Activated T-cell treated with anti-CD3 and anti-CD28 coated beads, Interleukin-2, amount 50 U/mL, for 1 hour (primary cell): Measurements from ENCODE around the gene FBXO46.
"Not testable (repeated sequence)": the region's sequence is repeated elsewhere in the genome, so short reads cannot be mapped to it uniquely, and the experiment has no call there.

Experiments used
- DNase-seq: peaks from one replicate; pipeline ENCODE4 v3.0.0-alpha.2; 2020

FBXO46 gene

DNA sequence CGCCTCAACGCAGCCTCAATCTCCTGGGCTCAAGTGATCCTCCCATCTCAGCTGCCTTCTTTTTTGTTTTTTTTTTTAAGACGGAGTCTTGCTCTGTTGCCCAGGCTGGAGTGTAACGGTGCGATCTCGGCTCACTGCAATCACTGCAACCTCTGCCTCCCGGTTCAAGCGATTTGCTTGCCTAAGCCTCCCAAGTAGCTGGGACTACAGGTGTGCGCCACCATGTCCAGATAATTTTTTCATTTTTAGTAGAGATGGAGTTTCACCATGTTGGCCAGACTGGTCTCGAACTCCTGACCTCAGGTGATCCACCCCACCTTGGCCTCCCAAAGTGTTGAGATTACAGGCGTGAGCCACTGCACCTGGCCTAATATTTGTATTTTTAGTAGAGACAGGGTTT is 10.6 kb downstream of the FBXO46 start:
- not testable (repeated sequence) for DNase-seq

GRCh38 chr19:45717983-45718650 is 12.6 kb downstream of the FBXO46 start:
- DNase-seq: no peak

DNA sequence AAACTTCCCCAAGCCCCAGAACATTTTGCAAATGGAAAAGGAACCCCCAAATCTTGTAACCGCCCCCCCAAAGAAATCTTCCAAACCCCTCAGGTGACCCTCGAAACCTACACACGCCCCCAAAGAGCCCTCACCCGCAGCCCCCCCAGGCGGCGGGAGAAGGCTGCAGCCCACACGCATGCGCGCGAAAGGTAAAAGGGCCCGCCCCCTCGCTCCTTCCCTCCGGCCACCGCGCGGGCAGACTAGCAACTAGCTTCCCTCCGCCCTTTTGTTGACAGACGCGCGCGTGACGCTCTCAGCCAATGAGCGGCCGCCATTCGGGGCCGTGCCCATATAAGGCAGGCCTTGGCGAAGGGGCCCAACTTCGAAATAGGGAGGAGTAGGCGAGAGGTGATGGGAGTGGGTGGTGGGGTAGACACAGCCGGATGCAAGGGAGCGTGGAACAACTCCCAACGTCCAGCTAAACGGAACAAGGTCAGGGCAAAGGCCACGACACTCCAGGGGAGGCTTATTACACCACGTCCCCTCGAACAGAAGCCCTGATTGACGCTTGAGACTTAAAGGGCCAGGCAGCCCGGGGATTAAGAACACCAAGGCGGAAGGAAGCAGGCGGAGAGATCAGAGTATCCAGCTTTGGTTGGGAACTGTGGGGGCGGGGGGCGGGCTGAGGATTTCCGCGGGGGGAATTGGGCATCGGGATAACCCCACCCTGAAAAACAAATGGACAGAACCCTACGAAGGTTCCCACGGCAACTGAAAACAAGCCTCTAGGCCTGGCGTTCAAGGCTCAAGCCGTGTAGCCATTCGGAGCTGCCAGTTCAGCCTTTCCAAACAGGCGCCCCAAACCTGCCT is 13.3 kb downstream of the FBXO46 start:
- peak; percentile 95 for DNase-seq

GRCh38 chr19:45716359-45717130 is 14.2 kb downstream of the FBXO46 start:
- peak; percentile 48 for DNase-seq

DNA sequence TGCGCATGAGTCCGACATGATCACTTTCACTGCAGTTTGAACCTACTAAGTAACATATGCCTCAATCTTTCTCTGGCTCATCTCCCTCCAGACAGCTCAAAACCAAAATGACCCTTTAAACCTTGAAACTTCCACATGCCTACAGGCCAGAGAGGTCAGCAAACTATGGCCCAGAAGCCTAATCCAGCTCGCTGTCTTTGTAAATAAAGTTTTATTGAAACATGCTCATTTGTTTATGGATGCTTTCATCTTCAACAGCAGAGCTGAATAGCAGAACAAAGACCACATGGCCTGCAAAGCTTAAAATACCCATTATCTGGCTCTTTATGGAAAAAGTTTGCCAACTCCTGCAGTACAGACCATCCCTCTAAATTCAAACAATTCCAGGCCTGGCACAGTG is 15.6 kb downstream of the FBXO46 start:
- DNase-seq: no peak

DNA sequence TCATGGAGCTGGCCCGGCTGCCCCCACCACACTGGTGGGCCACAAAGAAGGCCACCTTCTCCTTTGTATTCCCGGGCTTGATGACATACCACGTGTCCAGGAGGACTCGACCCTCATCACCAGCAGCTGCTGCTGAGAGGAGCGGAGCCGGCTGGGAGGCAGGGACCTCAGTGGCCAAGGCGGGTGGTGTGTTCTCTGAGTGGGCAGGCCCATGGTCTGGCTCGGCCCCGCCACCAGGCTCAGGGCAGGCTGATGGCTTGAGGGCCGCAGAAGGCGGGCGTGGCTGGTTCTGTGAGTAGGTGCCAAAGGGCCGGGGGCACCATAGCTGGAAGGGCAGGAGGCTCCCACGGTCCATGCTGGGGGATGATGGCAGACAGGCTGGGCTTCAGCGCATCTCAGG is 17.6 kb downstream of the FBXO46 start:
- DNase-seq: no peak

DNA sequence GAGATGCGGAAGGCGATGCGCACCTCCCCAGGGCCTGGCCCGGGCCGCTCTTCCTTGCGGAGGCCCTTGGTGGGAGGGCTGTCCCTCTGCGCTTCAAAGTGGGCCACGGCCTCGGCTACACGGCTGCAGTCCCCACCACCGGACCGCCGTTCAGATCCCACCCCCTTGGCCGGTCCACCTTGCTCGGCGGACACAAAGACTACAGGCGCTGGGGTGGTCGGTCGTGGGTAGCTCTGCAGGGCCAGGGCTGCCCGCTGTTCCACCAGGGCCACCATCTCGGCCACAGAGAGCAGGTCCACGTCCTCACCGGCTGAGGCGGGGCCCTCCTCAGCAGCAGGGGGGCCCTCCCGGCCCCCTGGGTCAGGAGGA is 18.0 kb downstream of the FBXO46 start:
- no peak for DNase-seq

- DNase-seq: no peak
Observed at GRCh38 chr19:45711851-45712698, 18.6 kb downstream of the FBXO46 start.

DNA sequence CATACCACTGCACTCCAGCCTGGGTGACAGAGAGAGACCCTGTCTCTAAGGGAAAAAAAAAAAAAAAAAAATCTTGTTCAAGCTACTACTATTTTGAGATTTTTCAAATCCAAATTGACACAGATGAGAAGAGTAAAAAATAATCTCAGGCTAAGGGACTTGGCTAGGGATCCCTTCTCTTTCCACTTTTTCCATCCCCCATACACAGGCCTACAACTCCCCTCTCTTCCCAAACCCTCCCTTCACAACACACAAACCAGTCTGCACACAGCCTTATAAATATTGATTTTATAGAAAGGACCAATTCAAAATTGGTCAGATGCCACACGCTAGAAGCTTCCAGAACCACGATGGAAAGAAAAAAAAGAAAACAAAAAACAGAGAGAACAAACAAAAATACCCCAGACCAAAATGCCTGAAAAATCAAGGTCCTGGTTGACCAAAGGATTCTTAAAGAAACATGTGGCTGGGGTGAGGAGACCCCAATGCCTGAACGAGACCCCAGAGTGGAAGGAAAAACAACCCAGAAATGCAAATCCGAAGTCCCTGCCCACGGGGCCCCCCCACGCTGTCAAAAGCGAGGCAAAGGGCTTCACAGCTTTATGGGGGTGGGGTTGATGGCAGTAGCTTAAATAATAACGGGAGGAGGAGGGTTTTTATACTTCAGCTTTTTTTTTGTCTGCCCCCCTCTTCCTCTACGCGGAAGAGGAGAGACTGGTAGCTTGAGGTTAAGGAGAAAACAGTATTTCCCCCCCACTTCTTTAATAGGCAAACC is 20.2 kb downstream of the FBXO46 start:
- DNase-seq: no peak

- DNase-seq: no peak
Observed at GRCh38 chr19:45705710-45706415, 24.8 kb downstream of the FBXO46 start.

DNA sequence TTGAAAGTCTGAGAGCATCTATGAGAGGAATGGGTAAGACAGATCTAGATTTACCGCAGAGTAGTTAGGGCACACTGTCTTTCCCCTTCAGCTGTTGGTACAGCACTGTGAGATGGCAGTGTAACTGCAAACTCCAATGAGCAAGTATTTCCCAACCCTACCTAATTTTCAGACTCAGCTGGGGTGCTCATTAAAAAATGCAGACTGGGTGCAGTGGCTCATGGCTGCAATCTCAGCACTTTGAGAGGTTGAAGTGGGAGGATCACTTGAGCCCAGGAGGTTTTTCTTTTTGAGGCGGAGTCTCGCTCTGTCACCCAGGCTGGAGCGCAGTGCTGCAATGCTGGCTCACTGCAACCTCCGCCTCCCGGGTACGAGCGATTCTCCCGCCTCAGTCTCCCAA is 25.6 kb downstream of the FBXO46 start:
- DNase-seq: no peak

DNA sequence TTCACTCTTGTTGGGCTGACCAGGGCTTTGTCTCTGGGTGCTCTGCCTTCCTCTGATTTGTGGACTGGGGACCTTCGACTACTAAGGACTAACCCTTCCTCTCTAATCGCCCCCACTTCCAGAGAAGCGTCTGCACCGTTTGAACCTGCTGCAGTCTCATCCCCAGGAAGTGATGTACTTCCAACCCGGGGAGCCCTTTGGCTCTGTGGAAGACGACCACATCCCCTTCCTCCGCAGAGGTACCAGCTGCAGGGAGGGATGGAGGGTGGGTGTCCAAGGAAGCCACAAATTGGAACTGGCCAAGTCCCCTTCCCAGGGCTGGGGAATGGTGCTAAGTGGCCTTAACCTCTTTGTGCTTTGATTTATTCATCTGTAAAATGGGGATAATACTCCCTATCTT is 29.0 kb downstream of the FBXO46 start:
- no peak for DNase-seq

DNA sequence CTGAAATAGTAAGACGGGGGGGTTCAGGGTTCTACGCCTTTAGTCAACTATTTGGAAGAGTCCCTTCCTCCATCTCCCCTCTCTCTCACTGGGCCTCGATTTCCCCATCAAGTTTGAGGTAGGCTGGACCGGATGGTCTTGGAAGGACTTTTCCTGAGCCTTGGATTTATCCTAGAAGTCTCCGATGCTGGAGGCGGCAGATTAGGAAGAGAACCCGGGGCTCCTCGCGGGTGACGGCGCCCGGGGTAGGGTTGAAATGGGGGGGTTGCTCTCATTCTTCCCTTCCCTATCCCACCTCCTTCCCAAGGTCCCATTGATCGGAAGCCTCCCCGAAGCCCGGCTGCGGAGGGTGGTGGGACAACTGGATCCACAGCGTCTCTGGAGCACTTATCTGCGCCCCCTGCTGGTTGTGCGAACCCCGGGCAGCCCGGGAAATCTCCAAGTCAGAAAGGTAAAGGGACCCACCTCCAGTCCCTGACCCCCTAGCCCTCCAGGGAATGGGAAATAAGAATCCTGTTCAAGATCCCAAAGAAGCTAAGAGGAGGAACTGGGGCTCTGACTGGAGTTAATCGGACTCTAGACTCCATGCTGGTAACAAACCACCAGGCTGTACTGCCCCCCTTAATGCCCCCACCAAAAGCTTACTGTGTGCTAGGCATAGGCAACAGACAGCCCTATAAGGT is 37.4 kb downstream of the FBXO46 start:
- peak; percentile 76 for DNase-seq

DNA sequence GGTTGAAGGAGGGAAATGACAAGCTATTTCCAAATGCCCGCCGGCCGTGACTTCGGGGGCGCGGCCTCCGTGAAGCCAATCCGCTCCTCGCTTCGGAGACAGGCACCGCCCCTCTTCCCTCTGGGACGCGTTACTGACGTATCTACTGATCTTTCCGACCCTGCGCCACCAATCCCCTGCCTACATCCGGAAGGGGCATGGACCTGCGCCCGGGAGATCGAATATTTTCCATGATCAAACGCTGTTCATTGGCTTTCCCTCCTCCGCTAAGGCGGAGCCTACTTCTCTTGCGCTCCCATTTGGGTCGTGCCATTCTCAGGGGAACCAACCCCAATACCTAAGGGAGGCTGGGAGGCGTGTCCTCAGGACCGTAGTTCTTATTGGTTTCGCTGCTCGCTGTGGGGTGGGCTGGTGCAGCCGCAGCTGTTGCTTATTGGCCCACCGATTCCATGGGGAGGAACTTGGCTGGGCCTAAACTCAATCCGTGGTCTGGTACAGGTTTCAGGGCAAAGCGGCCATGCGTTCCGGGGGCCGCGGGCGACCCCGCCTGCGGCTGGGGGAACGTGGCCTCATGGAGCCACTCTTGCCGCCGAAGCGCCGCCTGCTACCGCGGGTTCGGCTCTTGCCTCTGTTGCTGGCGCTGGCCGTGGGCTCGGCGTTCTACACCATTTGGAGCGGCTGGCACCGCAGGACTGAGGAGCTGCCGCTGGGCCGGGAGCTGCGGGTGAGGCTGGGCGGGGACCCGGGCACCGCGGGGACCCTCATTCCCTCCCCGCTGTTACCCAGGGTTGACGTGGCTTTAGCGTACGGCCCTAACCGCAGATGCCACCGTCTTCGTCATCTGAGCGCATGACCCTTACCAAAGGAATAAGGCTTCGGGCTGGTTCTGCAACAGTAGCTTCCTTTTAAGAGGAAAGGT is 38.2 kb downstream of the FBXO46 start, which contains the start of gene QPCTL:
TSS of gene QPCTL (plus strand) at position 480 of the 919 bp plus-strand sequence. CDS start at position 518, 38 bp downstream.
- DNase-seq: peak; percentile 92

DNA sequence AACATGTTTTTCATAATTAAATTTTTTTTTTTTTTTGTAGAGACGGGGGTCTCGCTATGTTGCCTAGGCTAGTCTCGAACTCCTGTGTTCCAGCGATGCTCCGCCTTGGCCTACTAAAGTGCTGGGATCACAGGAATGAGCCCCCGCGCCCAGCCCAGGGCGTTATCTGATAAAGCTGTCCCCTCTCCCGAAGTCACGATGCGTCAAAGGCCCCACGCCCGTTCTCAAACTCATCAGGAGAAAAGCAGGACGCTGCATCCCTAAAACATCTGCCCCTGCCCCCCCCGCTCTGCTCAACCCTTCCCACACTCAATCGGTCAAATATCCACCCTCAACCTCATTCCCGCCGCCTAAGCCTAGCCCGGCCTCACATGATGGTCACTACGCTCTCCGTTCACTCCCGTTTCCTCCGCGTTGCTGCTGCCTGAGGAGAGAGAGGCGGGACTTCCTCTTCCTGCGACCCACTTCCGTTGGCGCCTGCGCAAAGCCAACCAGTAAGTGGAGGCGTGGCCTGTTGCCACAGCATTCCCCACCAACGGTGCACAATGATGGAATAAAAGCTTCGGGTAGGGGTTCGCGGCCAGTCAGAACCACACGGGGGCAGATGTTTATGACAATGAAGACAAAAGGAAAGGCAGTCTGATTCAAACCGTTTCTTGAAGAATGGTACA is 39.0 kb downstream of the FBXO46 start, which contains the start of gene SNRPD2:
TSS of gene SNRPD2 (minus strand) at position 438 of the 671 bp plus-strand sequence. CDS start at position 373, 65 bp downstream.
- no peak for DNase-seq

DNA sequence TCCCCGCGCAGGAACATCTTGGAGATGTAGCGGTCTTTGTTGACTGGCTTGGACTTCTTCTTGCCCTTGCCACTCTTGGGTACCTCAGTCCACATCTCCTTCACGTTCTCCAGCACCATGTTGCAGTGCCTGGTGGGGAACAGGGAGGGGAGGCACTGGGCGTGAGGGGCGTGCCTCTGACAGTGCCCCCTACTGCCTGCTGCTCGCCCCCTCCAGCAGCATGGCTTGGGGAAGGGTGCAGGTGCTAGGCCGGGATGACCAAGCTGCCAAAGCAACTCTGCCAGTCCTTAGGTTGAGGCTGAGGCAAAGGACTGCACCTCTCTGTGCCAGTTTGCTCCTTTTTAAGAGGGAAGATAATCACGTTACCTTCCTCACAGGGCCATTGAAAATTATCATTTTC is 43.1 kb downstream of the FBXO46 start:
- DNase-seq: no peak

GRCh38 chr19:45685045-45685444 is 45.7 kb downstream of the FBXO46 start:
- DNase-seq: not testable (repeated sequence)

DNA sequence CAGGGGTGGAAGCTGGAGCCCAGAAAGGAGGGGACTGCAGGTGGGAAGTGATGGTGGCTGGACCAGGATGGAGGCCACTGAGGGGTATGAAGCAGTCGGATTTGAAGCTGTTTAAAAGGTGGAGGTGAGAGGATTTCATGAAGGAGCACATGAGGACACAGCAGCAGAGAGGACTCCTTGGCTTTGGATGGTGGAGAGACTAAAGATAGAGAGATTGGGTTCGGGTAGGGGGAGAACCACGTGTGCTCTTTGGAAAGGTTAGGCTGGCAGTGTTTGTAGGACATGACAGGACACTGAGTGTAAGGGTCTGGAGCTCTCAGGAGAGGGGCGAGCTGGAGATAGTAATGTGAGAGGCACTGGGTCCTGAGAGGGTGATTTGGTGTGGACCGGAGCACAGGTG is 47.8 kb downstream of the FBXO46 start:
- DNase-seq: no peak

DNA sequence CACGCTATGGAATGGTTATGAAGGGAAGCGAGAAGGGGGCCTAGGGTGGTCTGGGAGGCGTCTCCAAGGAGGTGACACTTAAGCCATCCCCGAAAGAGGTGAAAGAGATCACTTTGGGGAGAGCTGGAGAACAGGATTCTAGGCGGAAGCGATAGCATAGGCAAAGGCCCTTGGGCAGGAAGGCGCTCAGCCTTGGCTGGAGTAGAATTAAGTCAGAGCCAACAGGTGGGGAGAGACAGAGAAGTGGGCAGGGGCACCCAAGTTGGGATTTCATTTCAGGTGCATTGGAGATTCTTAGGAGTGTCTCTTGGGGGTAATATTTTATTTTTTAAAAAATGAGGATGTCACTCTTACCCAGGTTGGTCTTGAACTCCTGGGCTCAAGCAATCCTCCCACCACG is 48.6 kb downstream of the FBXO46 start:
- DNase-seq: no peak
